ENCODE data around the gene ARHGEF38.

DNA sequence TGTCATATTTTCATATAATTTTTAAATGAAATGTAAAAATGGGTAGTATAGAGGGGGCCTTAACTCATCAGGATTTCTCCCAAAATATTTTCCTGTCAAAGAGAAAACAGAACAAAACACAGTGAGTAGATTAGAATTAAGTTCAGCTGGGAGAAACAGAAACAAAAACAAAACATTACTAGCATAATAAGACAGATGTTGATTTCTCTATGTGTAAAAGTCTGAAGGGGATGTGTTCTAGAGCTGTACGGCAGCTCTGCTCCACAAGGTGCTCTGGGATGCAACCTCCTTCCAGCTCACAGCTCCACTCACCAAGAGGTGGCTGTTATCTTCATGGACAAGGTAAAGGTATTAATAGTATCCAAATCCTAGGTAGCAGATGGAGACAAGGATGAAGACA, 72.8 kb downstream of the ARHGEF38 start:
- TF ChIP-seq TAF1 (IDR thresholded peaks at IDR 0.05; ENCODE audit: borderline replicate concordance, low read depth, low read length) = no peak
- TF ChIP-seq POLR2A (IDR thresholded peaks at IDR 0.05; ENCODE audit: low read depth, low read length) = no peak

Measured in GM12892 (cell line).